K562 (cell line): ENCODE measurements around the gene KRT8. TPM values are rescaled to one million over a fixed set of nuclear protein-coding genes. Genes with fewer than 3 reads are reported as not detected.

Source experiments
- ARID1B ChIP-seq: fragments of 450-650 bp; IDR thresholded peaks from 2 replicates; pipeline ENCODE4 v1.6.1; 2016; ENCODE audit warnings: antibody characterized with exemption, mild to moderate bottlenecking, inconsistent platforms
- ATF1 ChIP-seq, 2 experiments: fragments of 450-650 bp in 1 of 2; IDR thresholded peaks; 2 replicates each; pipeline ENCODE4 v1.6.1; 2016; ENCODE audit warnings: missing compliant biosample characterization in 1 of 2, missing genetic modification characterization in 1 of 2
- CHD2 ChIP-seq: IDR thresholded peaks from 2 replicates; pipeline ENCODE4 v1.6.1; 2011; ENCODE audit warnings: low read depth, low read length
- CREM ChIP-seq: IDR thresholded peaks from 2 replicates; pipeline ENCODE4 v1.6.1; 2014; ENCODE audit warnings: antibody characterized with exemption, low read depth
- DPF2 ChIP-seq: fragments of 450-650 bp; IDR thresholded peaks from 2 replicates; pipeline ENCODE4 v1.6.1; 2016
- EGR1 ChIP-seq: fragments of 450-650 bp; conservative IDR thresholded peaks from 2 replicates; pipeline ENCODE4 v1.6.1; 2017; ENCODE audit warnings: mild to moderate bottlenecking
- EP400 ChIP-seq: fragments of 450-650 bp; IDR thresholded peaks from 2 replicates; pipeline ENCODE4 v1.6.1; 2017; ENCODE audit warnings: antibody characterized with exemption, mild to moderate bottlenecking, moderate library complexity
- HDAC1 ChIP-seq, 2 experiments: fragments of 450-650 bp; IDR thresholded peaks; 2 replicates each; pipeline ENCODE4 v1.6.1; 2016 to 2017; ENCODE audit warnings: inconsistent platforms in 1 of 2, mild to moderate bottlenecking in 1 of 2, moderate library complexity in 1 of 2
- HDAC2 ChIP-seq: fragments of 450-650 bp; IDR thresholded peaks from 2 replicates; pipeline ENCODE4 v1.6.1; 2016; ENCODE audit warnings: mild to moderate bottlenecking
- HNRNPL ChIP-seq: fragments of 200-400 bp; formaldehyde crosslinking; IDR thresholded peaks from 2 replicates; pipeline ENCODE4 v1.6.1; 2017; ENCODE audit warnings: low read depth, mild to moderate bottlenecking, low read length
- JUN ChIP-seq, 2 experiments: sonication (generic) in 1 of 2; formaldehyde crosslinking in 1 of 2; IDR thresholded peaks; 2 replicates each; pipeline versions ENCODE4 v1.6.1 to v1.8.0; 2012 to 2022; ENCODE audit warnings: borderline replicate concordance in 2 of 2, mild to moderate bottlenecking in 2 of 2, improper control_type of control experiment in 1 of 2, low read depth in 1 of 2, low read length in 1 of 2, missing genetic modification reagents in 1 of 2
- MTA3 ChIP-seq: fragments of 450-650 bp; formaldehyde crosslinking; IDR thresholded peaks from 2 replicates; pipeline ENCODE4 v1.6.1; 2017; ENCODE audit warnings: mild to moderate bottlenecking, borderline replicate concordance
- NCOA2 ChIP-seq, 2 experiments: fragments of 450-650 bp; IDR thresholded peaks; 2 replicates each; pipeline ENCODE4 v1.6.1; 2018; ENCODE audit warnings: mild to moderate bottlenecking in 2 of 2, moderate library complexity in 1 of 2; ENCODE audit not compliant: partially characterized antibody in 2 of 2
- RBBP5 ChIP-seq: fragments of 200-600 bp; sonication (generic); IDR thresholded peaks from 2 replicates; pipeline ENCODE4 v1.6.1; 2012; ENCODE audit warnings: borderline replicate concordance, mild to moderate bottlenecking, low read length, control low read depth, inconsistent platforms; ENCODE audit not compliant: insufficient read depth, poor library complexity, severe bottlenecking
- RCOR1 ChIP-seq, 2 experiments: IDR thresholded peaks; 2 replicates each; pipeline ENCODE4 v1.6.1; 2012; ENCODE audit warnings: low read depth in 2 of 2, low read length in 2 of 2, borderline replicate concordance in 1 of 2, improper control_type of control experiment in 1 of 2
- SNIP1 ChIP-seq: fragments of 450-650 bp; IDR thresholded peaks from 2 replicates; pipeline ENCODE4 v1.7.1; 2017; ENCODE audit warnings: low read depth, mild to moderate bottlenecking
- SREBF1 ChIP-seq: fragments of 150-350 bp; IDR thresholded peaks from 2 replicates; pipeline ENCODE4 v1.6.1; 2014; ENCODE audit warnings: antibody characterized with exemption, low read depth, low read length, borderline replicate concordance
- TARDBP ChIP-seq: fragments of 450-650 bp; IDR thresholded peaks from 2 replicates; pipeline ENCODE4 v1.6.1; 2016
- ZNF766 ChIP-seq: fragments of 200-800 bp; sonication (Bioruptor generic); conservative IDR thresholded peaks from 2 replicates; pipeline ENCODE4 v1.6.1; 2016; ENCODE audit warnings: missing genetic modification characterization, missing compliant biosample characterization
- polyA plus RNA-seq, 8 experiments: library from polyadenylated mRNA; depleted of rRNA in 4 of 8; stranded (reverse) in 5 of 8; unstranded in 3 of 8; fragments of >200 nt; fragmentation: Nextera tagmentation in 2 of 8; fragmentation: Illumina TruSeq in 1 of 8; extraction: Ambion mirVana in 2 of 8; extraction: Trizol in 1 of 8; gene quantifications; 2 replicates each; pipeline versions ENCODE4 v1.2.1 to v1.2.3, GENCODE V29; 2011 to 2014; ENCODE audit warnings: inconsistent platforms in 1 of 8, missing spikeins in 1 of 8
- total RNA-seq, 7 experiments: library from RNA; depleted of rRNA in 6 of 7; stranded (reverse); fragments of >200 nt in 6 of 7; fragmentation: Illumina TruSeq in 2 of 7; extraction: Trizol in 2 of 7; gene quantifications; 2 replicates each; pipeline versions ENCODE4 v1.2.1 to v1.2.3, GENCODE V29; 2011 to 2021; ENCODE audit warnings: low replicate concordance in 1 of 7
- TF ChIP-seq, protein P1 (sequence below), 2 experiments: IDR thresholded peaks; 2 replicates each; pipeline ENCODE4 v1.6.1; 2012; ENCODE audit warnings: improper control_type of control experiment in 2 of 2, low read depth in 2 of 2, low read length in 2 of 2, borderline replicate concordance in 1 of 2
- TF ChIP-seq, protein P2 (sequence below): fragments of 450-650 bp; IDR thresholded peaks from one replicate; pipeline ENCODE4 v1.6.1; 2018; ENCODE audit warnings: mild to moderate bottlenecking, moderate library complexity; ENCODE audit not compliant: partially characterized antibody
- TF ChIP-seq, protein P3 (sequence below): sonication (generic); formaldehyde crosslinking; IDR thresholded peaks from 2 replicates; pipeline ENCODE4 v1.8.0; 2022; ENCODE audit warnings: missing genetic modification reagents, mild to moderate bottlenecking, moderate library complexity, borderline replicate concordance

KRT8 gene
- total and polyA plus RNA-seq, 9 of the 15 experiments (the other 6 are each of a cell fraction or from before 2014, with no cell fraction given), result 41.5 to 661 (median 260) TPM

DNA sequence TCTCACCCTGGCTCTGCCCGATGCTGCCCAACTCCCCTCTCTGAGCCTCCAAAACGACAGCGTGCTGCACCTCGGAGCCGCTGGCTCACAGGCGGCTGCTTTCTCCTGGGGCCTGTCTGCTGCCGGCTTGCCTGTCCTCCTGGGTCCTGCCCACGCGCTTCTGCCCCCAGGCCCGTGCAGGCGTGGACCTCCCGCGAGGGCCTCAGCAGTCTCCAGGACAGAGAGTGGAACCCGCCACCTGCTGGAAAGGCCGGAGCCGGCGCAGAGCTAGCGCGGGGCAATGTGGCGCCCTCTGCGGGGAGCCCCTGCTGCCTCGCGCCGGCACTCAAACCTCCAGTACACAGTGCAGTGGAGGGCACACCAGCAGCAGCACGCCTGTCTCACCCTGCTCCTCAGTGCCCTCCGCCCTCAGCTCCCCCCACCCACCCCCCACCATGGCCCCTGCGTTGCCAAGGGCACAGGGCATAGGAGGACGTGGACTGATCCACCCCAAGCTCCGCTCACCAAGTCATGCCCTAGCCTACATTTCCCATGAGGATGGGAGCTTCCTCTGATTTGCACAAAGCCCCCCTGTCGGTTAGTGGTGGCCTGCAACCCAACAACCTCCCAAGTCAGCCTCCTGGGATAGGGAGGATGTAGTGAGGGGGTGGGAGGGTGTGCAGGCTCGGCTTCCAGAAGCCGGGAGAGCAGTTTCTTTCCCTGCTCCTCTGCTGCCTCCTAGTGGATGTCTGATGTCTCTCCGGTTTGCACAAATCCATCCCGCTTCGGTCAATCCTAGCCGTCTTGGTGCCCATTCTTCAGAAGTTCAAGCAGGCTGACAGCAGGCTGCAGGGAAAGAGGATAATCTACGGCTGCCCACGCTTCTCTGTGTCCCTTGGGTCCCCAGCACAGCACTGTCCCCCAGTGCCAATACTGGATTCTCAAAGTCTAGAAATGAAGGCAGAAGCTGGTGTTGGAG, 25.2 kb downstream of the KRT8 start (continued):
- TF ChIP-seq, protein P1, sequence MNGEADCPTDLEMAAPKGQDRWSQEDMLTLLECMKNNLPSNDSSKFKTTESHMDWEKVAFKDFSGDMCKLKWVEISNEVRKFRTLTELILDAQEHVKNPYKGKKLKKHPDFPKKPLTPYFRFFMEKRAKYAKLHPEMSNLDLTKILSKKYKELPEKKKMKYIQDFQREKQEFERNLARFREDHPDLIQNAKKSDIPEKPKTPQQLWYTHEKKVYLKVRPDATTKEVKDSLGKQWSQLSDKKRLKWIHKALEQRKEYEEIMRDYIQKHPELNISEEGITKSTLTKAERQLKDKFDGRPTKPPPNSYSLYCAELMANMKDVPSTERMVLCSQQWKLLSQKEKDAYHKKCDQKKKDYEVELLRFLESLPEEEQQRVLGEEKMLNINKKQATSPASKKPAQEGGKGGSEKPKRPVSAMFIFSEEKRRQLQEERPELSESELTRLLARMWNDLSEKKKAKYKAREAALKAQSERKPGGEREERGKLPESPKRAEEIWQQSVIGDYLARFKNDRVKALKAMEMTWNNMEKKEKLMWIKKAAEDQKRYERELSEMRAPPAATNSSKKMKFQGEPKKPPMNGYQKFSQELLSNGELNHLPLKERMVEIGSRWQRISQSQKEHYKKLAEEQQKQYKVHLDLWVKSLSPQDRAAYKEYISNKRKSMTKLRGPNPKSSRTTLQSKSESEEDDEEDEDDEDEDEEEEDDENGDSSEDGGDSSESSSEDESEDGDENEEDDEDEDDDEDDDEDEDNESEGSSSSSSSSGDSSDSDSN (IDR thresholded peaks at IDR 0.05; ENCODE audit: borderline replicate concordance in 1 of 2, low read depth in 2 of 2, low read length in 2 of 2), result peak in 1 of 2 experiments; percentile 74; a peak in 2 of 4 replicates
- TF ChIP-seq CHD2, result peak; percentile 57; the same call in 1 of the 2 replicates
- TF ChIP-seq EGR1, result peak; percentile 79
- peak; percentile 55; the same call in 1 of the 2 replicates for TF ChIP-seq JUN (IDR thresholded peaks at IDR 0.05; ENCODE audit: borderline replicate concordance, low read depth, low read length)
- no peak for TF ChIP-seq JUN (CRISPR knock-in tag; IDR thresholded peaks at IDR 0.05; ENCODE audit: borderline replicate concordance)
- TF ChIP-seq HNRNPL, result peak; percentile 78; the same call in 1 of the 2 replicates
- peak in 1 of 2 experiments; percentile 74; a peak in 2 of 4 replicates for TF ChIP-seq RCOR1 (IDR thresholded peaks at IDR 0.05; ENCODE audit: borderline replicate concordance in 1 of 2, low read depth in 2 of 2, low read length in 2 of 2)
- peak; percentile 61 for TF ChIP-seq MTA3
- TF ChIP-seq RBBP5, result peak; percentile 40
- TF ChIP-seq ATF1 (CRISPR knock-in tag; IDR thresholded peaks at IDR 0.05), result no peak
- peak; percentile 39; the same call in 1 of the 2 replicates for TF ChIP-seq ATF1 (tag; IDR thresholded peaks at IDR 0.05)
- peak; percentile 36; the same call in 1 of the 2 replicates for TF ChIP-seq ZNF766 (CRISPR knock-in tag)
- TF ChIP-seq HDAC2, result 0 out of 2 replicates have a peak, but pooled peaks have one; percentile 8
- 0 out of 2 replicates have a peak, but pooled peaks have one; percentile 28 for TF ChIP-seq DPF2
- TF ChIP-seq NCOA2 (IDR thresholded peaks at IDR 0.05; ENCODE audit: partially characterized antibody in 2 of 2), result no peak
- 0 out of 2 replicates have a peak, but pooled peaks have one; percentile 65 for TF ChIP-seq TARDBP
- peak in 1 of 2 experiments; percentile 67; a peak in 2 of 4 replicates for TF ChIP-seq HDAC1 (IDR thresholded peaks at IDR 0.05)
- TF ChIP-seq, protein P2, sequence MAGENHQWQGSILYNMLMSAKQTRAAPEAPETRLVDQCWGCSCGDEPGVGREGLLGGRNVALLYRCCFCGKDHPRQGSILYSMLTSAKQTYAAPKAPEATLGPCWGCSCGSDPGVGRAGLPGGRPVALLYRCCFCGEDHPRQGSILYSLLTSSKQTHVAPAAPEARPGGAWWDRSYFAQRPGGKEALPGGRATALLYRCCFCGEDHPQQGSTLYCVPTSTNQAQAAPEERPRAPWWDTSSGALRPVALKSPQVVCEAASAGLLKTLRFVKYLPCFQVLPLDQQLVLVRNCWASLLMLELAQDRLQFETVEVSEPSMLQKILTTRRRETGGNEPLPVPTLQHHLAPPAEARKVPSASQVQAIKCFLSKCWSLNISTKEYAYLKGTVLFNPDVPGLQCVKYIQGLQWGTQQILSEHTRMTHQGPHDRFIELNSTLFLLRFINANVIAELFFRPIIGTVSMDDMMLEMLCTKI, result no peak
- no peak for TF ChIP-seq SNIP1
- TF ChIP-seq, protein P3, sequence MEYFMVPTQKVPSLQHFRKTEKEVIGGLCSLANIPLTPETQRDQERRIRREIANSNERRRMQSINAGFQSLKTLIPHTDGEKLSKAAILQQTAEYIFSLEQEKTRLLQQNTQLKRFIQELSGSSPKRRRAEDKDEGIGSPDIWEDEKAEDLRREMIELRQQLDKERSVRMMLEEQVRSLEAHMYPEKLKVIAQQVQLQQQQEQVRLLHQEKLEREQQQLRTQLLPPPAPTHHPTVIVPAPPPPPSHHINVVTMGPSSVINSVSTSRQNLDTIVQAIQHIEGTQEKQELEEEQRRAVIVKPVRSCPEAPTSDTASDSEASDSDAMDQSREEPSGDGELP (CRISPR knock-in tag), result peak; percentile 80
- peak; percentile 32; the same call in 1 of the 2 replicates for TF ChIP-seq ARID1B
- peak; percentile 70 for TF ChIP-seq CREM
- TF ChIP-seq SREBF1, result no peak
- peak; percentile 57; the same call in 1 of the 2 replicates for TF ChIP-seq EP400
